GM18505 (cell line): ENCODE data around the gene ELP6.
A peak's percentile ranks its signal among the peaks of the same experiment; 100 is the strongest.
"Not testable (repeated sequence)": the region's sequence is repeated elsewhere in the genome, so short reads cannot be mapped to it uniquely, and the experiment has no call there.

Experiments used
- ATAC-seq: cut with Tn5 transposase; IDR thresholded peaks from one replicate; pipeline ENCODE4 v1.9.1; 2021; ENCODE audit not compliant: unreplicated experiment
- POLR2A ChIP-seq: IDR thresholded peaks from 4 replicates; pipeline ENCODE4 v1.6.1; 2011; ENCODE audit warnings: borderline replicate concordance; ENCODE audit not compliant: insufficient read depth, insufficient read length; ENCODE audit errors: extremely low read depth

ELP6 gene

GRCh38 chr3:47487265-47487664 is 26.2 kb downstream of the ELP6 start:
- no peak for TF ChIP-seq POLR2A
- no peak for ATAC-seq

GRCh38 chr3:47485812-47486211 is 27.7 kb downstream of the ELP6 start:
- no peak for TF ChIP-seq POLR2A
- ATAC-seq: no peak

- no peak for TF ChIP-seq POLR2A
Observed at GRCh38 chr3:47482366-47482765, 31.1 kb downstream of the ELP6 start.

GRCh38 chr3:47481763-47482162 is 31.7 kb downstream of the ELP6 start:
- ATAC-seq: not testable (repeated sequence)

More at GRCh38 chr3:47482366-47482765, 31.1 kb downstream of the ELP6 start:
- ATAC-seq: no peak

- ATAC-seq: not testable (repeated sequence)
Observed at GRCh38 chr3:47480267-47480666, 33.2 kb downstream of the ELP6 start.

GRCh38 chr3:47479826-47480160 is 33.7 kb downstream of the ELP6 start:
- no peak for ATAC-seq
- TF ChIP-seq POLR2A: no peak

GRCh38 chr3:47478022-47478421 is 35.5 kb downstream of the ELP6 start:
- no peak for ATAC-seq
- TF ChIP-seq POLR2A: no peak

- no peak for TF ChIP-seq POLR2A
- ATAC-seq: no peak
Observed at GRCh38 chr3:47476644-47477199, 36.8 kb downstream of the ELP6 start.

GRCh38 chr3:47476330-47476626 is 37.2 kb downstream of the ELP6 start:
- ATAC-seq: no peak
- no peak for TF ChIP-seq POLR2A

- ATAC-seq: peak; percentile 89
- peak; percentile 61 for TF ChIP-seq POLR2A
Observed at GRCh38 chr3:47475570-47476329, 37.8 kb downstream of the ELP6 start, which contains the start of gene SCAP. TSS of gene SCAP (minus strand) at chr3:47475941. CDS start at chr3:47442993, 32,948 bp downstream.

GRCh38 chr3:47475029-47475569 is 38.4 kb downstream of the ELP6 start:
- ATAC-seq: no peak
- no peak for TF ChIP-seq POLR2A

- no peak for TF ChIP-seq POLR2A
- no peak for ATAC-seq
Observed at GRCh38 chr3:47473391-47473790, 40.1 kb downstream of the ELP6 start.

- TF ChIP-seq POLR2A: no peak
- ATAC-seq: no peak
Observed at GRCh38 chr3:47469616-47470015, 43.9 kb downstream of the ELP6 start.

- not testable (repeated sequence) for ATAC-seq
Observed at GRCh38 chr3:47468315-47468714, 45.2 kb downstream of the ELP6 start.

- TF ChIP-seq POLR2A: no peak
- no peak for ATAC-seq
Observed at GRCh38 chr3:47464588-47464987, 48.9 kb downstream of the ELP6 start.

GRCh38 chr3:47459534-47460085 is 53.9 kb downstream of the ELP6 start:
- ATAC-seq: not testable (repeated sequence)
